OCI-LY3 (cell line): ENCODE data around the gene PWP1.
"Not testable (repeated sequence)": the region's sequence is repeated elsewhere in the genome, so short reads cannot be mapped to it uniquely, and the experiment has no call there.

Experiments
- EZH2phosphoT487 ChIP-seq: fragments of 200-600 bp; shearing (Covaris generic); IDR thresholded peaks from 2 replicates; pipeline ENCODE4 v1.6.1; 2018; ENCODE audit warnings: antibody characterized with exemption, mixed run types, low read depth
- TF ChIP-seq, protein P1 (sequence below): fragments of 200-600, 300-600 bp; sonication (generic); IDR thresholded peaks from 2 replicates; pipeline ENCODE4 v1.5.1; 2014; ENCODE audit warnings: antibody characterized with exemption, low read length, low read depth

DNA sequence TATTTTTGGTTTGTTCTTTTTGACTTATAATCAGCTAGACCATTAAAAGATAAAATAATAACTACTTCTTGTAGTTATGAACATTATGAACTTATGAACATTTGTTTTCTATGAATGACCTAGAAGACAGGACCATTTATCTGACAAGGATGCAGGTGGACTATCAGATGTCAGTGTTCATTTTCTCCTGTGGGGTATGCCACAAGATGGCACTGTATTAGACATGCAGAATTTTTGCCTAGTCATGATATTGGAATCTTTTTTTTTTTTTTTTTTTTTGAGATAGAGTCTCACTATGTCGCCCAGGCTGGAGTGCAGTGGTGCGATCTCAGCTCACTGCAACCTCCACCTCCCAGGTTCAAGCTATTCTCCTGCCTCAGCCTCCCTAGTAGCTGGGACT, 10.2 kb downstream of the PWP1 start:
- TF ChIP-seq, protein P1, sequence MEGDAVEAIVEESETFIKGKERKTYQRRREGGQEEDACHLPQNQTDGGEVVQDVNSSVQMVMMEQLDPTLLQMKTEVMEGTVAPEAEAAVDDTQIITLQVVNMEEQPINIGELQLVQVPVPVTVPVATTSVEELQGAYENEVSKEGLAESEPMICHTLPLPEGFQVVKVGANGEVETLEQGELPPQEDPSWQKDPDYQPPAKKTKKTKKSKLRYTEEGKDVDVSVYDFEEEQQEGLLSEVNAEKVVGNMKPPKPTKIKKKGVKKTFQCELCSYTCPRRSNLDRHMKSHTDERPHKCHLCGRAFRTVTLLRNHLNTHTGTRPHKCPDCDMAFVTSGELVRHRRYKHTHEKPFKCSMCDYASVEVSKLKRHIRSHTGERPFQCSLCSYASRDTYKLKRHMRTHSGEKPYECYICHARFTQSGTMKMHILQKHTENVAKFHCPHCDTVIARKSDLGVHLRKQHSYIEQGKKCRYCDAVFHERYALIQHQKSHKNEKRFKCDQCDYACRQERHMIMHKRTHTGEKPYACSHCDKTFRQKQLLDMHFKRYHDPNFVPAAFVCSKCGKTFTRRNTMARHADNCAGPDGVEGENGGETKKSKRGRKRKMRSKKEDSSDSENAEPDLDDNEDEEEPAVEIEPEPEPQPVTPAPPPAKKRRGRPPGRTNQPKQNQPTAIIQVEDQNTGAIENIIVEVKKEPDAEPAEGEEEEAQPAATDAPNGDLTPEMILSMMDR: peak; percentile 22; the same call in 1 of the 2 replicates
- TF ChIP-seq EZH2phosphoT487: not testable (repeated sequence)
